Astrocyte (in vitro differentiated cells and primary cell): Measurements from ENCODE around the gene CDR2L. TPM values are rescaled to one million over a fixed set of nuclear protein-coding genes. Genes with fewer than 3 reads are reported as not detected.

Source experiments
- DNase-seq: peaks from one replicate; pipeline ENCODE4 v3.0.0-alpha.2; 2010; ENCODE audit warnings: low read depth
- FAIRE-seq: peaks from 2 replicates; lab custom pipeline; 2011; peaks lifted over from hg19 to GRCh38; lab: Jason Lieb, UNC
- H2AFZ ChIP-seq: 2 replicates; pipeline ENCODE4 v1.6.0; 2012; ENCODE audit warnings: low read depth, low read length, inconsistent platforms
- H3K27ac ChIP-seq: 2 replicates; pipeline ENCODE4 v1.5.1; 2011; ENCODE audit warnings: low read depth, low read length, inconsistent platforms
- H3K27me3 ChIP-seq: 2 replicates; pipeline ENCODE4 v1.6.0; 2011; ENCODE audit warnings: low read length, inconsistent platforms; ENCODE audit not compliant: insufficient read depth
- H3K36me3 ChIP-seq: 2 replicates; pipeline ENCODE4 v1.5.1; 2011; ENCODE audit warnings: low read length, inconsistent platforms; ENCODE audit not compliant: insufficient read depth
- H3K4me1 ChIP-seq: 2 replicates; pipeline ENCODE4 v1.5.1; 2011; ENCODE audit warnings: low read length, inconsistent platforms; ENCODE audit not compliant: insufficient read depth
- H3K4me2 ChIP-seq: 2 replicates; pipeline ENCODE4 v1.6.0; 2012; ENCODE audit warnings: low read length, inconsistent platforms
- H3K4me3 ChIP-seq: 2 replicates; pipeline ENCODE4 v1.5.1; 2011; ENCODE audit warnings: low read depth, mild to moderate bottlenecking, low read length, inconsistent platforms; ENCODE audit not compliant: insufficient read depth
- H3K79me2 ChIP-seq: 2 replicates; pipeline ENCODE4 v1.6.0; 2012; ENCODE audit warnings: mild to moderate bottlenecking, low read length, inconsistent platforms; ENCODE audit not compliant: insufficient read depth
- H3K9ac ChIP-seq: 2 replicates; pipeline ENCODE4 v1.6.0; 2012; ENCODE audit warnings: mild to moderate bottlenecking, low read length, inconsistent platforms
- H3K9me3 ChIP-seq: 2 replicates; pipeline ENCODE4 v1.5.1; 2012; ENCODE audit warnings: low read depth, mild to moderate bottlenecking, low read length, inconsistent platforms; ENCODE audit not compliant: insufficient read depth
- H4K20me1 ChIP-seq: 2 replicates; pipeline ENCODE4 v1.6.0; 2012; ENCODE audit warnings: low read length, inconsistent platforms; ENCODE audit not compliant: insufficient read depth
- H3K27ac Mint-ChIP-seq: one replicate; pipeline ENCODE4 v1.8.0; 2021; ENCODE audit warnings: mild to moderate bottlenecking, mixed read lengths; ENCODE audit not compliant: unreplicated experiment
- H3K27me3 Mint-ChIP-seq: one replicate; pipeline ENCODE4 v1.8.0; 2021; ENCODE audit warnings: low read depth, mixed read lengths; ENCODE audit not compliant: unreplicated experiment
- H3K36me3 Mint-ChIP-seq: one replicate; pipeline ENCODE4 v1.8.0; 2021; ENCODE audit warnings: low read depth, mixed read lengths; ENCODE audit not compliant: unreplicated experiment
- H3K4me1 Mint-ChIP-seq: one replicate; pipeline ENCODE4 v1.8.0; 2021; ENCODE audit warnings: low read depth, mixed read lengths; ENCODE audit not compliant: unreplicated experiment
- H3K4me3 Mint-ChIP-seq: one replicate; pipeline ENCODE4 v1.8.0; 2021; ENCODE audit warnings: mild to moderate bottlenecking, moderate library complexity, mixed read lengths; ENCODE audit not compliant: unreplicated experiment
- H3K9me3 Mint-ChIP-seq: one replicate; pipeline ENCODE4 v1.8.0; 2021; ENCODE audit warnings: mild to moderate bottlenecking, mixed read lengths; ENCODE audit not compliant: unreplicated experiment
- CTCF ChIP-seq: IDR thresholded peaks from 2 replicates; pipeline ENCODE4 v1.5.1; 2011; ENCODE audit warnings: low read depth, mild to moderate bottlenecking, inconsistent platforms, low read length, moderate library complexity; ENCODE audit not compliant: insufficient read depth
- EZH2 ChIP-seq: IDR thresholded peaks from 2 replicates; pipeline ENCODE4 v1.6.1; 2012; ENCODE audit warnings: mild to moderate bottlenecking, low read length, inconsistent platforms; ENCODE audit not compliant: insufficient read depth
- total RNA-seq: library from RNA; stranded (reverse); gene quantifications from 2 replicates; pipeline ENCODE4 v1.2.1, GENCODE V29; 2021

Gene CDR2L
- total RNA-seq, 1 donor from 2014 or later, result 59.1 TPM

GRCh38 chr17:74999523-74999922 lies 12.1 kb downstream of the CDR2L start:
- DNase-seq (no peak), FAIRE-seq (no peak)
- peaks cover 49% of the 10 kb centered on the region for H4K20me1 ChIP-seq
- no peaks in the 10 kb centered on the region for H3K4me1 ChIP-seq
- no peak overlapping the region for H3K4me2 ChIP-seq
- no peak overlapping the region for H3K9ac ChIP-seq
- no peaks in the 10 kb centered on the region for H3K9me3 ChIP-seq
- no peak overlapping the region for H3K27ac ChIP-seq
- H3K36me3 Mint-ChIP-seq, result peaks cover 13% of the 10 kb centered on the region
- peaks cover 9% of the 10 kb centered on the region for H3K4me1 Mint-ChIP-seq
- H3K4me3 Mint-ChIP-seq, result no peak overlapping the region
- TF ChIP-seq CTCF (no peak), EZH2 (no peak)
- H2AFZ ChIP-seq, result no peak overlapping the region
- H3K36me3 ChIP-seq, result peaks cover 12% of the 10 kb centered on the region
- no peak overlapping the region for H3K4me3 ChIP-seq
- no peaks in the 10 kb centered on the region for H3K27me3 ChIP-seq
- no peaks in the 10 kb centered on the region for H3K27me3 Mint-ChIP-seq
- no peaks in the 10 kb centered on the region for H3K9me3 Mint-ChIP-seq
- H3K79me2 ChIP-seq, result peaks cover 30% of the 10 kb centered on the region
- H3K27ac Mint-ChIP-seq, result no peak overlapping the region

- Histone ChIP-seq H3K79me2 (peaks cover 22% of the 10 kb centered on the region), H3K27me3 (no peaks in the 10 kb centered on the region), H3K9ac (no peak overlapping the region), H3K4me1 (no peaks in the 10 kb centered on the region), H2AFZ (no peak overlapping the region), H3K36me3 (peaks cover 13% of the 10 kb centered on the region), H3K4me3 (no peak overlapping the region), H4K20me1 (peaks cover 42% of the 10 kb centered on the region), H3K9me3 (no peaks in the 10 kb centered on the region), H3K4me2 (no peak overlapping the region), H3K27ac (no peak overlapping the region)
- Mint-ChIP-seq H3K27ac (no peak overlapping the region), H3K36me3 (peaks cover 16% of the 10 kb centered on the region), H3K9me3 (no peaks in the 10 kb centered on the region), H3K27me3 (no peaks in the 10 kb centered on the region), H3K4me3 (no peak overlapping the region), H3K4me1 (peaks cover 8% of the 10 kb centered on the region)
- FAIRE-seq (no peak), DNase-seq (no peak)
- TF ChIP-seq EZH2 (no peak), CTCF (no peak)
These were observed 14.7 kb downstream of the CDR2L start for GRCh38 chr17:75001915-75002843.
